GM12801 (cell line): ENCODE data around the gene C1R.

Experiments
- CTCF ChIP-seq: IDR thresholded peaks from one replicate; pipeline ENCODE4 v1.5.1; 2011; ENCODE audit warnings: control low read depth; ENCODE audit not compliant: insufficient read length; ENCODE audit errors: extremely low read depth

C1R gene

DNA sequence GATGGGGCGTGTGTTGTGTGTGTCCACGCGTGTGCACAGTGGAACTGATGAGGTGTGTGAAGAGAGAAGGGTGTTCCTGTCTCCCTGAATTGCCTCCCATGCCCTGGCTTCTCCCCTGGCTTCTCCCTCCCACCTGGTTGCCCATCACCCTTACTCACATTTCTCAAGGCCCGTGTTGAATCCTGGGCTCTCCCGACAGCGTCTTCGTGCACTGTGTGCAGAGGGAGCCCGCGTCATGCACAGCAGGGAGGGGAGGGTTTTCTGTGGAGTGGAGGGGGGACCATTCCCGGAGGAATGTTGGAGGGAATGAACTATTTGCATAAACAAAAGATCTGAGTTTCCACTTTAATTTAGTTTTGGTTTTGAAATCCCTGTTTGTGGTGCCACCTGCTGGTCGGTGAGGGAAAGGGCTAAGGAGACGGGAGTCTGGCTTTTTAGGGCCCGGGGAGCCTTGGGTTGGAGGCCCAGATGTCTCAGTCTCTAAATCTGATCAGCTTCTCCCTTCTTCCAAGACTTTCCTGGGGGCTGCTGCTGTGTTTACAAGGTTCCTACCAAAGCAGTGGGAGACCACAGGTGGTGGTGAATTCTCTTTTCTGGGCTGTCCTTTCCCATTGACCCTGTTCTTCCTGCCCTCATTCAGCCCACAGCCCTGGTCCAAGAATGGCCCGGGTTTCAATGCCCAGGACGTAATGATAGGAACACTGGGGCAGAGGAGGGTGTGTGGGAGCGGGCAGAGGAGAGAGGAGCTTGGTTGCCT lies at the start of gene C1R:
Gene C1R, minus strand, starts transcription at position 217 of the 757 bp plus-strand sequence. Its CDS starts 57 bp downstream, at position 160.
- peak; percentile 29 for TF ChIP-seq CTCF

DNA sequence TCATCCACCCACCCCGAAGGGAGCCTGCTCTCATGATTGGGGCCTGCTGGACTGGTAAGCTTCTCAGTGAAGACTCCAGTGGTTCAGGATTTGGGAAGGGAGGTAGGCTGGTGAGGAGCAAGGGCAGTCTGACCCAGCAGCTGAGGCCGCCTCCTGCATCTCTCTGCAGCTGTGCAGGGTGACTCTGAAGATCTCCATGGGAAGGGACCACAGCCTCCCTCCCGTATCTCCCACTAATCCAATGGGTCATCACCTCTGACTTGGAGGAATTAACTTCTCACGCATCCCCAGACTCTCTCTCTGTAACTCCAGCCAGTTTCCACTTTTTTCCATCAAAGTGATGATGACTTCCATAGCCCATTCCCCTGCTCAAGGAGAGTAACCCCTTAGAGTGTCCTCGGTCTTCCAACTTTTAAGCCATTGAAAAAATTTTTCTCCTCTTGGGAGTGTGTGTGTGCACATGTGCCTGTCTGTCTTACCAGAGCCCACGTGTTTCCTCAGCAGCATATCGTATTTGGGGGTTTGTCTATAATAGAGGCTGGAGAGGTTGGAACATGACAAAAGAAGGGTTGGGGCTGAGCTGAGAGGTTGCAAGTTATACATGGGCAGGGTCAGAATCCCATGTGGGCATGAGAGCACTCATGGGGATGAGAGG lies 49.2 kb upstream of the C1R start:
- no peak for TF ChIP-seq CTCF

GRCh38 chr12:7139200-7139599 lies 47.0 kb upstream of the C1R start:
- no peak for TF ChIP-seq CTCF

DNA sequence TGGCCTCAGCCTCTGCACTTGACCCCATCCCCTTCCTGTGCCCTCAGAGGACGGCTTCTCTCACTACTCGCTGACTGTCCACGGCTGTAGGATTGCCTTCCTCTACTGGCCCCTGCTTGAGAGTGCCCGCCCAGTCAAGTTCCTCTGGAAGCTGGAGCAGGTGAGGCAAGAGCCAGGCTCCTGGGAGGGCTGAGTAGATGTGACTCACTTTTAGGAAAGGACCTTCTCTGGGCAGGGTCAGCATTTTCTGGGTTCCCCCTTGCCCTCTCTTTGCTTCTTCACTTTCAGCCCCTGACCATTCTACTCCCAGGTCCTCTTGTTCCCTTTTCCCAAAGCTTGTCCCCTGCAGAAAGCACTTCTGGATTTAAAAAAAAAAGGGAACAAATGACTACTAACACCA lies 45.7 kb upstream of the C1R start:
- no peak for TF ChIP-seq CTCF

- TF ChIP-seq CTCF = no peak
Observed at GRCh38 chr12:7136676-7137075, 44.4 kb upstream of the C1R start.

DNA sequence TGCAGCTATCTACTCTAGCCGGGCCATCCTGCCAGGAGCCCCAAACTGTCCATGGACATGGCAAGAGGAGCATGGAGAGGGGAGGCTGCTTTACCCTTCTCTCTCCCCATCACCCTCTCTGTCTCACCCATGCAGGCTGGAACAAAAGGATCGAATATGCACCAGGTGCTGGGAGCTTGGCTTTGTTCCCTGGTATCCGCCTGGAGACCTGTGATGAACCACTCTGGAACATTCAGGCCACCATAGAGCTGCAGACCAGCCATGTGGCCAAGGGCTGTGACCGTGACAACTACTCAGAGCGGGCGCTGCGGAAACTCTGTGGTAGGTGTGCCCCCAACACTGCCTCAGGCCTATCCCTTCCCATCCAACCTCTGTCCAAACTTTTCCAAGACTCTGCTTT lies 43.8 kb upstream of the C1R start:
- TF ChIP-seq CTCF = no peak

- no peak for TF ChIP-seq CTCF
Observed at GRCh38 chr12:7134396-7135166, 42.3 kb upstream of the C1R start.
